ENCODE measurements around the gene SERINC2.
"Not testable (repeated sequence)": the region's sequence is repeated elsewhere in the genome, so short reads cannot be mapped to it uniquely, and the experiment has no call there.

SERINC2 gene

GRCh38 chr1:31476891-31477846 is 64.2 kb downstream of the SERINC2 start:
- no peak for DNase-seq (ENCODE audit: low read depth, low spot score)
- in situ Hi-C loops (cut with HindIII; ENCODE audit: low sequenced_read_pairs), result no loop called here
- H3K4me3 ChIP-seq (ENCODE audit: low read depth, low read length), result no peak overlapping the region
- TF ChIP-seq CTCF (IDR thresholded peaks at IDR 0.05; ENCODE audit: low read depth, low read length), result no peak

GRCh38 chr1:31478167-31478566 is 65.2 kb downstream of the SERINC2 start:
- in situ Hi-C loops (cut with HindIII; ENCODE audit: low sequenced_read_pairs), result no loop called here
- no peak overlapping the region for H3K4me3 ChIP-seq (ENCODE audit: low read depth, low read length)
- TF ChIP-seq CTCF (IDR thresholded peaks at IDR 0.05; ENCODE audit: low read depth, low read length), result no peak
- no peak for DNase-seq (ENCODE audit: low read depth, low spot score)

GRCh38 chr1:31479811-31480210 is 66.8 kb downstream of the SERINC2 start:
- no peak for DNase-seq (ENCODE audit: low read depth, low spot score)
- no peak for TF ChIP-seq CTCF (IDR thresholded peaks at IDR 0.05; ENCODE audit: low read depth, low read length)
- in situ Hi-C loops (cut with HindIII; ENCODE audit: low sequenced_read_pairs), result no loop called here
- no peak overlapping the region for H3K4me3 ChIP-seq (ENCODE audit: low read depth, low read length)

GRCh38 chr1:31480426-31480825 is 67.4 kb downstream of the SERINC2 start:
- H3K4me3 ChIP-seq (ENCODE audit: low read depth, low read length); in situ Hi-C loops (cut with HindIII; ENCODE audit: low sequenced_read_pairs); DNase-seq (ENCODE audit: low read depth, low spot score): not testable (repeated sequence)

GRCh38 chr1:31482482-31483011 is 69.5 kb downstream of the SERINC2 start:
- no peak for DNase-seq (ENCODE audit: low read depth, low spot score)
- no peak overlapping the region for H3K4me3 ChIP-seq (ENCODE audit: low read depth, low read length)
- TF ChIP-seq CTCF (IDR thresholded peaks at IDR 0.05; ENCODE audit: low read depth, low read length), result no peak
- in situ Hi-C loops (cut with HindIII; ENCODE audit: low sequenced_read_pairs), result no loop called here

- H3K4me3 ChIP-seq (ENCODE audit: low read depth, low read length), result no peak overlapping the region
- DNase-seq (ENCODE audit: low read depth, low spot score), result peak; percentile 53
- in situ Hi-C loops (cut with HindIII; ENCODE audit: low sequenced_read_pairs), result no loop called here
- TF ChIP-seq CTCF (IDR thresholded peaks at IDR 0.05; ENCODE audit: low read depth, low read length), result no peak
These were observed 70.3 kb downstream of the SERINC2 start for GRCh38 chr1:31483012-31483946.

Measured in astrocyte of the spinal cord (primary cell).